ENCODE data around the gene MYO1B. TPM values are rescaled to one million over a fixed set of nuclear protein-coding genes. Genes with fewer than 3 reads are reported as not detected.

The MYO1B gene
- total RNA-seq, 1 donor, result 177 TPM

DNA sequence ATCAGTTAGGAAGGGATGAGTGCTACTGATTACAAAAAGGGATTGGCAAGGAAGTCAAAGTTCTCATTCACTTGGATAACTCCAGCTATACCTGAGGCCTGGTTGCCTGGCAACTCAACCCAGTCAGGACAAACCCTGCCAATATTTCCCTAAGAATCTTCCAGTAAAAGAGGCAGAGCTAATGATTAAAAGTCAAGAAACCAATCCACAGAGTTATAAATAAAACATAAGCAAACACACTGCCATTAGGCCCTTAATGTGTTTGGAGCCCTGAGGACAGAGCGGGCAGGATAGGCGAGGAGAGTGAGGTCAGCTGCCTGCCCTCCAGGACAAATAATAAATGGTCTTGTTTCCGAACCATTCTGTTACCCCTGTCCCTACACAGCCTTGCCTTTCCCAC is 217.2 kb downstream of the MYO1B start:
- no peak overlapping the region for H3K4me3 ChIP-seq (ENCODE audit: low read depth, low read length)
- no peak for TF ChIP-seq CTCF (IDR thresholded peaks at IDR 0.05; ENCODE audit: insufficient read depth, low read depth, low read length)
- DNase-seq (ENCODE audit: low read depth), result no peak

DNA sequence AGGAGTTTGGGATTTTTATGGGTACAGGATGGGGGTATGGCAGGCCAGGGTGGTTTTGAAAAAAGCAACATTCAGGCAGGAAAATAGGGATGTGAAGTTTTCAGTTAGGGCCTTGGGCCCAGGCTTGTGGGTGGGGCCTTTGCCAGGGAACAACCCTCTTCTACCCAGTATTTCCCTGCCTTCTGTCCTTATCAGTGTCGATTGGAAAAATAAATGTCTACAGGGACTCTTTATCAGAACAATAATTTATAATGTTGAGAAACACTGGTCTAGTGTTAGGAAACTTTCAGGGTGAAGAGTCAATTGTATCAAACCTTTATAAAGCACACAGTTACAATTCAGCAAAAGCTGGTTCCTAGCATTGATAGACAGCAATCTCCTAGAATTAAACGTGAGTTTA is 218.6 kb downstream of the MYO1B start:
- no peak for DNase-seq (ENCODE audit: low read depth)
- TF ChIP-seq CTCF (IDR thresholded peaks at IDR 0.05; ENCODE audit: insufficient read depth, low read depth, low read length), result no peak
- no peak overlapping the region for H3K4me3 ChIP-seq (ENCODE audit: low read depth, low read length)

DNA sequence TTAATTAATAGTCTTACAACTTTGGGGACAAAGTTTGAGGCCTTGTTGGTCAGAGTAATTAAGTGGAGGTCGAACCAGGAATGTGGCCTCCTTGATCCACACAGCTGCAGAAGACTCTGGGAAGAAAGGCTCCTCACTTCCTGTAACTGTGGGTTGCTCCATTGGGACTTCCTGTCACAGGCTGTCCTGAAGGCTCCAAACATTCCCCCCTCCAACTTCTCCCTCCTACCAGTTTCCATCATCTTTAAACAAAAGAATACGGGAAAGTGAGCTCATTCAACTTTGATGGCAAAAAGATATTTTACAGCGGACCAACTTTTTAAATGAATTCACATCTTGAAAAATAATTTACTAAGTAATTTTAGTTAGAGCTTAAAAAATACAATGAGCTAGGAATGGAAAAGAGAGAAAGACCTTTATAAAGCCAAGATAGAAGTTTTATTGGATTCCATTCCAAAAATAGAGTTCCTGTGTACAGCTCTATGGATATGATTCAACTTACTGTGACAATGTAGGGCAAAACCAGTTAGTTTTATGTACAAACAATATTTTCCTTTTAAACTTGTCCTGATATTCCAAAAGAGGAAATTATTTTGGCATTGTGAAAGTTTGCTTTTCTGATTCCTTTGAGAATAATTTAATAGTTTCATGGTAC is 220.7 kb downstream of the MYO1B start:
- no peak for TF ChIP-seq CTCF (IDR thresholded peaks at IDR 0.05; ENCODE audit: insufficient read depth, low read depth, low read length)
- H3K4me3 ChIP-seq (ENCODE audit: low read depth, low read length), result no peak overlapping the region
- no peak for DNase-seq (ENCODE audit: low read depth)

DNA sequence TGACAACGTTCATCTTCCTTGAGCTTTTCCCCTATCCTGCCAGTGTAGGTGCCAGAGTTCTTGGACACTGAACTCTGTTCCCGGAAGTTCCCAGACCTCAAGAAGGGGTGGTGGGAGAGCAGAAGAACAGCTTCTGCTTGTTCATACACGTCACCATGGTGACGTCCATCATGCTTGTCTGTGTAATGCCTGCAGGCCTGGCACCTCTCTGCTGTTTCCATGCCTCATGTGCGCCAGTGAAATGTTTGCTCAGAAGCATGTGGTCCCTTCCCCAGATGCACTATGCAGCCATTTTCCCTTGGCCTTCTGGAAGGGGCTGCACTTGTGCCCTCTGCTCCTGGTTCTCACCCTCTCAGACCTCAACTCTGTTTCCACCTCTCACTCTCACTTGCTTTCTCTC is 221.9 kb downstream of the MYO1B start:
- no peak overlapping the region for H3K4me3 ChIP-seq (ENCODE audit: low read depth, low read length)
- no peak for TF ChIP-seq CTCF (IDR thresholded peaks at IDR 0.05; ENCODE audit: insufficient read depth, low read depth, low read length)
- DNase-seq (ENCODE audit: low read depth), result no peak

GRCh38 chr2:191470306-191470705 is 225.1 kb downstream of the MYO1B start:
- TF ChIP-seq CTCF (IDR thresholded peaks at IDR 0.05; ENCODE audit: insufficient read depth, low read depth, low read length), result no peak
- DNase-seq (ENCODE audit: low read depth), result no peak
- no peak overlapping the region for H3K4me3 ChIP-seq (ENCODE audit: low read depth, low read length)

DNA sequence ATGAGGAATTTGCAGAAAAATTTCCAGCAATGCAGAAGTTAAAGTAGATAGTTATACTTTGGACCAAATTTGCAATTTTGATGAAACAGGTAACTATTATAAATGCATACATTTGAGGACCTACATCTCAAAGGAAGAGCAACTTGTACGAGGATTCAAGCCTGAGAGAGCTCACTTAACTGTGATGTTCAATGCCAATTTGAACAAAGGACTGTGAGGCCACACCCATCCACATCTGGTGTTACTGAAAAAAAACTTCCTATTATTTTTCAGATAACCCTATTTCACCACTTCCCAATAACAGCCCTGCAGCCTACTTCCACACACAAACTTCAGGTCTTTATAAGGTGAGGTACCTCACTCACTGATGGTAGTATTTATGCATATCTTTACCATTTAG is 229.3 kb downstream of the MYO1B start:
- DNase-seq (ENCODE audit: low read depth), result no peak
- no peak overlapping the region for H3K4me3 ChIP-seq (ENCODE audit: low read depth, low read length)
- no peak for TF ChIP-seq CTCF (IDR thresholded peaks at IDR 0.05; ENCODE audit: insufficient read depth, low read depth, low read length)

Small RNA genes lying within 50 kb of the gene (small RNA-seq; reads per million reads assigned to genes)
- not detected for gene RNU6-1045P

Other genes with a start within 250 kb of the MYO1B start
- 116 and 132 TPM in 2 replicates for gene STAT1, start 231.2 kb upstream of the MYO1B start, total RNA-seq
- 1.3 and 2.6 TPM in 2 replicates for gene STAT4, start 94.4 kb upstream of the MYO1B start, total RNA-seq